Neural crest cell (in vitro differentiated cells): Measurements from ENCODE around the gene PAGE3. TPM values are rescaled to one million over a fixed set of nuclear protein-coding genes. Genes with fewer than 3 reads are reported as not detected.

Experiments
- DNase-seq: peaks from one replicate; pipeline ENCODE4 v3.0.0; 2021; ENCODE audit warnings: low read depth, mixed read lengths, low spot score
- H3K27ac Mint-ChIP-seq: one replicate; pipeline ENCODE4 v1.8.0; 2021; ENCODE audit warnings: mild to moderate bottlenecking, mixed read lengths; ENCODE audit not compliant: unreplicated experiment
- H3K27me3 Mint-ChIP-seq: 2 replicates; pipeline ENCODE4 v1.8.0; 2021; ENCODE audit warnings: low read depth, mild to moderate bottlenecking, mixed read lengths
- H3K36me3 Mint-ChIP-seq: 2 replicates; pipeline ENCODE4 v1.8.0; 2021; ENCODE audit warnings: low read depth, mild to moderate bottlenecking, mixed read lengths
- H3K4me1 Mint-ChIP-seq: 2 replicates; pipeline ENCODE4 v1.8.0; 2021; ENCODE audit warnings: mixed read lengths
- H3K4me3 Mint-ChIP-seq: one replicate; pipeline ENCODE4 v1.8.0; 2021; ENCODE audit warnings: mild to moderate bottlenecking, mixed read lengths
- H3K9me3 Mint-ChIP-seq: 2 replicates; pipeline ENCODE4 v1.8.0; 2021; ENCODE audit warnings: mixed read lengths
- long read RNA-seq: library from polyadenylated mRNA; unstranded; transcript quantifications from one replicate; pipeline ENCODE4 v2.0.0, GENCODE V29; 2020
- total RNA-seq: library from RNA; stranded (reverse); gene quantifications from 2 replicates; pipeline ENCODE4 v1.2.1, GENCODE V29; 2021
- TF ChIP-seq, protein P1 (sequence below): fragments of 200-600 bp; sonication (generic); conservative IDR thresholded peaks from 2 replicates; pipeline ENCODE4 v1.5.0; 2021; ENCODE audit warnings: antibody characterized with exemption, mild to moderate bottlenecking

PAGE3 gene, protein sequence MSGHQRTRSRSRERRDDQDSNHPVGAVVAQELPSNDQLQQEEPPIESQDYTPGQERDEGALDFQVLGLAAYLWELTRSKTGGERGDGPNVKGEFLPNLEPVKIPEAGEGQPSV
- not detected in 2 replicates for total RNA-seq
- long read RNA-seq, result 0 reads

DNA sequence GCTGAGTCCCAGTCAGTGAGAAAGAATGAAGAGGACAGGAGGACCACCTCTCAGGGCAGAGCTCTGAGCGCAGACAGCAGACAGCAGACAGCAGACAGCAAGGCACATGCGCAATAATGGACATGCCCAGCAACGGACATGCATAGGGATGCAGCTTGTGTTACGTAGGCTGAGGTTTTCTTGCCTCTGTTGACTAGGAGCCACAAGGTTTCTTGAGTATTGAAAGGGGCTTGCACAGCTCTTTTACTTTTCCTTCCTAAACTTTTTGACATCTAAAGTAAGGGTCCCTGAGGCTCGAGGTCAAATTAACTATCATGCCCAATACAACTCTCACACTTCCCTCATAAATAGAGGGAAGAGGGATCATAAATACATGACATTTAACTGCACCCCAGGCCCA is at the start of gene PAGE3:
Gene PAGE3 (minus strand): TSS at position 101 of the 400 bp plus-strand sequence. CDS start 1,013 bp downstream, outside the sequence.
- H3K4me3 Mint-ChIP-seq, result no peak within 1 kb of the TSS
- peaks cover 2% of the 10 kb centered on the region for H3K9me3 Mint-ChIP-seq
- no peak within 1 kb of the TSS for H3K27ac Mint-ChIP-seq
- peaks cover 2% of the 10 kb centered on the region for H3K27me3 Mint-ChIP-seq
- no peaks in the 10 kb centered on the region for H3K36me3 Mint-ChIP-seq
- DNase-seq, result no peak
- TF ChIP-seq, protein P1, sequence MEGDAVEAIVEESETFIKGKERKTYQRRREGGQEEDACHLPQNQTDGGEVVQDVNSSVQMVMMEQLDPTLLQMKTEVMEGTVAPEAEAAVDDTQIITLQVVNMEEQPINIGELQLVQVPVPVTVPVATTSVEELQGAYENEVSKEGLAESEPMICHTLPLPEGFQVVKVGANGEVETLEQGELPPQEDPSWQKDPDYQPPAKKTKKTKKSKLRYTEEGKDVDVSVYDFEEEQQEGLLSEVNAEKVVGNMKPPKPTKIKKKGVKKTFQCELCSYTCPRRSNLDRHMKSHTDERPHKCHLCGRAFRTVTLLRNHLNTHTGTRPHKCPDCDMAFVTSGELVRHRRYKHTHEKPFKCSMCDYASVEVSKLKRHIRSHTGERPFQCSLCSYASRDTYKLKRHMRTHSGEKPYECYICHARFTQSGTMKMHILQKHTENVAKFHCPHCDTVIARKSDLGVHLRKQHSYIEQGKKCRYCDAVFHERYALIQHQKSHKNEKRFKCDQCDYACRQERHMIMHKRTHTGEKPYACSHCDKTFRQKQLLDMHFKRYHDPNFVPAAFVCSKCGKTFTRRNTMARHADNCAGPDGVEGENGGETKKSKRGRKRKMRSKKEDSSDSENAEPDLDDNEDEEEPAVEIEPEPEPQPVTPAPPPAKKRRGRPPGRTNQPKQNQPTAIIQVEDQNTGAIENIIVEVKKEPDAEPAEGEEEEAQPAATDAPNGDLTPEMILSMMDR, result no peak
- no peaks in the 10 kb centered on the region for H3K4me1 Mint-ChIP-seq

DNA sequence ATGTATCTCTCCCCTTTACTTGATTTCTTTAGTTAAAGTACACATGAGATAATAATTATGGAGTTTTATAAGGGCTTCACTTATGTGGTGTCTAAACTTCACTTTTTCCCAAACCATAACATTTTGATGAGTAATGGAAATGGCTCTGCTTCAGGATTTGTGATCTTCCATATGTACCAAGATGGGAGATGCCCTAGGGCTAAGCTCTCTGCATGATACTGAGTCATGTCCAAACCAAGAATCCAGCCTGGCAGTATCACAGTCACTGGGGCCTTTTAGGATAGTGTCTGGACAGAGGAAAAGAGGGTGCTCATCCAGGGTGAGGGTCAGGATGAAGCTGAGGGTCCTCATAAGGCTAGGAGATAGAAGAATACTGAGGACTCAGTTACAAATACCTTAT is 47.9 kb upstream of the PAGE3 start:
- no peak for DNase-seq
- H3K27me3 Mint-ChIP-seq, result peaks cover 2% of the 10 kb centered on the region
- no peak overlapping the region for H3K4me3 Mint-ChIP-seq
- H3K4me1 Mint-ChIP-seq, result no peaks in the 10 kb centered on the region
- TF ChIP-seq, protein P1, result no peak
- no peak overlapping the region for H3K27ac Mint-ChIP-seq
- H3K9me3 Mint-ChIP-seq, result peaks cover 20% of the 10 kb centered on the region
- peaks cover 4% of the 10 kb centered on the region for H3K36me3 Mint-ChIP-seq

DNA sequence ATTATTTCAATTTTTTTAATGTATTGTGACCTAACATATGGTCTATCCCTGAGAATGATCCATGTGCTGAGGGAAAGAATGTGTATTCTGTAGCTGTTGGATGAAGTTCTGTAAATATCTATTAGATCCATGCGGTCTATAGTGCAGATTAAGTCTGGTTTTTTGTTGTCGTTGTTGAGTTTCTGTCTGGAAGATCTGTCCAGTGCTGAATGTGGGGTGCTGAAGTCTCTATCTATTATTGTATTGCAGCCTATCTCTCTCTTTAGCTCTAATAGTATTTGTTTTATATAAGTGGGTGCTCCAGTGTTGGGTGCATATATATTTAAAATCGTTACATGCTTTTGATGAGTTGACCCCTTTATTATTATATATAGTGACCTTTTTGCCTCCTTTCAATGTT is 26.2 kb upstream of the PAGE3 start:
- Mint-ChIP-seq H3K36me3 (peaks cover under 1% of the 10 kb centered on the region), H3K4me3 (no peak overlapping the region), H3K27ac (no peak overlapping the region), H3K4me1 (no peaks in the 10 kb centered on the region), H3K9me3 (peaks cover 19% of the 10 kb centered on the region), H3K27me3 (peaks cover 4% of the 10 kb centered on the region)
- TF ChIP-seq, protein P1, result no peak
- no peak for DNase-seq

DNA sequence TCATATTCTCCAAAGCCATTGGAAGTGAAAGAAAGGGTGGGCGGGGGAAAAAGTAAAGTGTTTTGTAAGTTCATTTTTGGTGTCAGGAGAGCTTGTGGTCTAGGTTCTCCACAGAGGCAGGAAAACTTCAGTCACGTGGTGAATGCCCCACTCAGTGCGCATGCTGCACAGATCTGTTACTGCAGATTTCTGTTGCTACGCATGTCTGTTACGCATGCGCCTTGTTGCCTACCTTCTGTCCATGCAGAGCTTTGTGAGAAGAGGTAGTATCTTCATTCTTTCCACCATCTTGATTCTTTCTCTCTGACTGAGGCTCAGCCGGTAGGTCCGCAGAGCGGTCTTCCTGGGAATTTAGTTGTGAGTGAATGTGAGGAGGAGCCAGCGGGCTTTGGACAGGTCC is 15.1 kb upstream of the PAGE3 start:
- no peaks in the 10 kb centered on the region for H3K4me1 Mint-ChIP-seq
- H3K4me3 Mint-ChIP-seq, result no peak overlapping the region
- no peak overlapping the region for H3K27ac Mint-ChIP-seq
- peaks cover 6% of the 10 kb centered on the region for H3K9me3 Mint-ChIP-seq
- TF ChIP-seq, protein P1, result no peak
- H3K27me3 Mint-ChIP-seq, result no peaks in the 10 kb centered on the region
- DNase-seq, result no peak
- H3K36me3 Mint-ChIP-seq, result no peaks in the 10 kb centered on the region

DNA sequence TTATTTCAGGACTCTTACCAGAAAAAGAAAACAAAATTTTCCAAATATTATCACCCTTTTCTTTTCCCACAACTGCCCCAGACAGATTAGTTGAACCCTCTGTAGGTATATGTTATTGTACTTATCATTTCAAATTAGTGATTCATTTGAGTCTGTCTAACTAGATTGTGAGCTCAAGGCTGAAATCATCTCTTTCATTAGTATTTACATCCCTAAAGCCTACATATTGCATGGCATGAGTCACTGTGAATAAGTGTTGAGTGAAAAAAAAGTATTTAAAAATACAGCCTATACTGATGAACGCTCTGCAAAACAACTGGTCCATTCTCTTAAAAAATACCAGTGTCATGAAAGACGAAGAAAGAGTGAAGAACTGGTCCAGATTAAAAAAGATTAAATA is 3.9 kb downstream of the PAGE3 start:
- Mint-ChIP-seq H3K9me3 (peaks cover 2% of the 10 kb centered on the region), H3K4me3 (no peak overlapping the region), H3K27ac (no peak overlapping the region)

More for the DNA sequence above, 3.9 kb downstream of the PAGE3 start:
- DNase-seq, result no peak
- Mint-ChIP-seq H3K4me1 (no peaks in the 10 kb centered on the region), H3K27me3 (peaks cover 8% of the 10 kb centered on the region), H3K36me3 (no peaks in the 10 kb centered on the region)
- TF ChIP-seq, protein P1, result no peak
